Kasumi-1 (cell line): ENCODE data around the gene RGMA.
"Not testable (repeated sequence)": the region's sequence is repeated elsewhere in the genome, so short reads cannot be mapped to it uniquely, and the experiment has no call there.

Experiments used
- DNase-seq, 2 experiments: peaks; one replicate each; lab custom pipeline; 2025; lab: John Stamatoyannopoulos, UW

RGMA gene

DNA sequence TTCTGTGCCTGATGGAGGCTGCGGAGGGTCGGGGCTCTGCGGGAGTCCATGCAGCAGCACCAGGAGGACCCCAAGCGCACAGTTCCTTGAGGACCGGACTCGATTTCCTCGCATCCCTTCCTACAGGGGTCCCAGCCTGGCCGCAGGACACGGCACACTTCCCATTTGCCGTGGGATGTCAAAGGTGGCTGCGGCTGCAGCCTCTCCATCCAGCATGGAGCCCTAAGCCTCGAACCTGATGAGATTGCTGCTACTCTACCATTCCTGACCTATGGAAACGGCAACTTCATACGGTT is 40.6 kb downstream of the RGMA start:
- no peak for DNase-seq

DNA sequence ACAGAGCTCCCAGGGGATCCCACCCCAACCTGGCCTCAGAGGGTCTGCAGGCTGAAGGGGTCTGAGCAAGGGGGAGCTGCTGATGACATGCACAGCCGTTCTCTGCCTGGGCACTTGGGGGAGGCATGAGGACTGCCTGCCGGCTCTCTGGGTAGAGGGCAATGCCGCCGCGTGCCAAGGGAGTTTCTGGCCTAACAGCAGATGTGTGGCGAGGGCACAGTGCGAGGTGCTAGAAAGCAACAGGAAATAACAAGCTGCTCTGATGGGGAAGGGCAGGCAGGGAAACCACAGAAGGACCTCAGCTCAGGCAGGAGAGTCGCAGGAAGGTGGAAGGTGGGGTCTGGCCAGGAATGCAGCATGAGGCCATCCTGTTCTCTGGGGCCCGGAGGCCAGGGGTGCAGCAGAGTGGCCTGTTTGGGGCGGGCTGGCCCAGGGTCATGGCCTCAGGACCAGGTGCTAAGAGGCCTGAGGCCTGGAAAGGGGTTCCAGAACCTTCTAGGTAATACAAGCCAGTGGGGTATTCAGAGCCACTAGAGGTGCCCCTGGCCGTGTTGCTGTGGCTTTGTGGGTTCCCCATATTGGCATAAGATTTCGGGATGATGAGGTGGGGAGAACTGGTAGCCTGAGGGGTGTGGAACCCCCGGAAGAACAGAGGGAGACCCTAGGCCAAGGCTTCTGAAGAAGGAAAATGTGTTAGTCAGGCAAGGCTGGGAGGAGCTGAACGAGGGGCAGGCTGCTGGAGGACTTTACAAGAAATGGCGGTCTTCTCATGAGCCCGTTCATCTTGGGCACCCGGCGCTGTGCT is 41.2 kb downstream of the RGMA start:
- DNase-seq: no peak

DNA sequence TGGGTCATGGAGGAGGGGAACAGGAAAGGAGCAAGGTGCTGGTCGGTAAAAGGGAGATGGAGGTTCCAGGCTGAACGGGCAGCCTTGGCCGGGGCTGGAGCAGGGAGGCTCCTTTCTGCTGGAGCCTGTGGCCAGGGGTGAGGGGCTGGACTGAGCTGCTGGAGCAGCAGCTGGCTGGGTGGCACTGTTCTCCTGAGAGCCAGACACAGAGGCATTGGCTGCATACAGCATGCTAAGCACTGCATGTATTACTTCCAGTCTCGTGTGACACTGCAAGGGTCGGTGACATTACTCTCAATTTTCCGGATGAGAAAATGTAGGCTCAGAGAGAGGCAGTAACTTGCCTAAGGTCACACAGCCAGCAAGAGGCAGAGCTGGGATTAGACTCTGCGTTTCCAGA is 42.3 kb downstream of the RGMA start:
- DNase-seq: no peak

DNA sequence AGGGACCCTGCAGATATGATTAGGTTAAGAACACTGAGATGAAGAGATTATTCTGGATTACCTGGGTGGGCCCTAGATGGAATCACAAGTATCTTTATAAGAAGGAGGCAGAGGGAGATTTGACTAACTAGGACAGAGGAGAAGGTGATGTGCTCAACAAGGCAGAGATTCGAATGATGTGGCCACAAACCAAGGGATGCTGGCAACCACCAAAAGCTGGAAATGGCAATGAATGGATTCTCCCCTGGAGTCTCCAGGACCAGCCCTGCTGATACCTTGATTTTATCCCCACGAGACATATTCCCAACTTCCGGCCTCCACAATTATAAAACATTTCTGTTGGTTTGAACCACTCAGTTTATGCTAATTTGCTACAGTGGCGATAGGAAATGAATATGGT is 42.9 kb downstream of the RGMA start:
- DNase-seq: no peak

DNA sequence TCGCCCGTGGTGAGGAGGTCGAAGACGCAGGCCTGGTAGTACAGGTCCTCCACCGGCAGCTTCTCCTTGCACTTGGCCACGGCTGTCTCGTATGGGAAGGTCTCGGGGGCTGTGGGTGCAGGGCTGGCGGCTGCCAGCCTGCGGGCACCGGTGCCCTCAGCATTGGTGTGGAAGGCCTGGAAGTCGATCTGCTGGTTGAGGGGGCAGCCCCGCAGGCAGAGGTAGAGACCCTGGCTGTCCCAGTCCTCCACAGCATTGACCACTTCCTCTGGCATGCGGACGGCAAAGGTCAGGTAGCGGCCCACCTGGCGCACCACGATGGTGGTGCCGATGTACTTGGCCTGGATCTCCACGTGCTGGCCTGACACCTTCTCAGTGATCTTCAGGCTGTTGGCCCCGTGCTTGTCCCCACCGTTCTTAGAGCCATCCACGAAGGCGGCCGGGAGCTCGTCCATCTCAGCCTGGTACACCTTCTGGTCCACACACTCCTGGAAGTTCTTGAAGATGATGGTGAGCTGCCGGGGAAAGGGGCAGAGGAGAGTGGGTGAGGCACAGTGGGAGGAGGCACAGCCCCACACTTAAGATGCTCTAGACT is 43.7 kb downstream of the RGMA start:
- DNase-seq: no peak

DNA sequence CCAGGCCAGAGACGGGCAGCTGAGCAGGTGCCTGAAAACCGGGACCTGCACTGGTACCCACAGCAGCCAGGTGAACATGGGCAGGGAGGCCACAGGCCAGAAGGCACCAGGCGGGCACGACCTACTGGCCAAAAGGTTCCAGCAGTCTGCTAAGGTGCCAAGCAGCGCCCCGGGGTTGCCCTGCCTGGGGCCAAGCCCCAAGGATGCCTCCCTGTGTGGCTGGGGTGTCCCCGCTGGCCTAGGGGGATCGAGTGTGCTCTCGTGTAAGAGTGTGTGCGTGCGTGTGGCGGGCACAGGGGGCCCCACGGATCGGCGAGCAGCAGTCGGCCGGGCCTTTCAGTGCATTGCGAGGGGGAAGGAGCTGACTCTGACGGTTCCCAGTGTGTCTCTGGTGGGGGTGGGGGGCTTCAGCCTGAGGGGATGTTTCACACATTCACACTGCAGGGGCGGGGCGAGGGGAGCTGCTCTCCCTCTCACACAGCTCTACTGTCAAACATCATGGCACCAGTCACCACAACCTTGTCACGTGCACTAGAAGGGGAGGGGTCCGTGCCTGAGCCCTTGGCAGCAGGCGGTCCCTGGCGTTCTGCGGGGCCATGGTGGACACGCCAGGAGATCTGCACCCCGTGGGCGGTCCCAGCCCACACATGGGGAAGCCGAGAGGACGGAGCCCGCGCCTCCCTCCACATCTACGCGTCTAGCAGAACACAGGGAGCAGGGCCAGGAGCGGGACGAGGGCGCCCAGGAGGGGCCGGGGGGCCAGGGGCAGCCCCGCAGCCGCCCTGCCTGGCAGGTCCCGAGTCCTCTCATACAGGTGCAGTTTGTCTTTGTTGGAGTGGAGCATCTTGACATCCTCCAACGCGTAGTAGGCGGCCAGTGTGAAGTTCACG is 44.5 kb downstream of the RGMA start:
- DNase-seq: no peak

DNA sequence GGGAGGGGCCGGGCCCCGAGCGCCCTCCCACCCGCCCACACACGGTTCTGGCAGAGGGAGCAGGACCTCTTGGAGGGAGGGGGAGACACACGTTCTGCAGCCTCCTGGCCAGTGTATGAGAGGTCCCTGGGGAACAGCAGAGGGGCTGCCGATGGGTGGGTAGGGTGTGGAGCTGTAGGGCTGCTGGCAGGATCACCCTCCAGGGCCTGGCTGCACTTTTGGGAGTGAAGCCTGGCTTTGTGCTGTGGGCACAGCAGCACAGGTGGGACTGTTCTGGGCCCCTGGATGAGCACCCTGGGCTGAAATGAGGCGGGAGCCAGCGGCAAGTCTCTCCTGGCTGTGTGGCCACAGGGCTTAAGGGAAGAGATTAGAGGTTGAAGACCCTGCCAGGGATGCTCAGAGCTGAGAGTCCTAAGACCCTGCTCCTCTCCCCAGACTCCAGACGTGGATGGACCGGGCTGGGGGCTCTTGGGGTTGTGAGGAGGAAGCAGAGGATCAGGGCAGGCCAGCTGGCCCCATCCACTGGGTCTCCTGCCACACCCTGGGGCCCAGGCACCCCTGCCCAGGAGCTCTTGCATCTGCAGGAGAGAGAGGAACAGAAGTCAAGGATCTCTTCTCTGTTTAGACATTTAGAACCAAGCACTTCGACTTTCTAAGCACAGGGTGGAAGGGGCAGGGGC is 45.2 kb downstream of the RGMA start:
- DNase-seq: no peak

DNA sequence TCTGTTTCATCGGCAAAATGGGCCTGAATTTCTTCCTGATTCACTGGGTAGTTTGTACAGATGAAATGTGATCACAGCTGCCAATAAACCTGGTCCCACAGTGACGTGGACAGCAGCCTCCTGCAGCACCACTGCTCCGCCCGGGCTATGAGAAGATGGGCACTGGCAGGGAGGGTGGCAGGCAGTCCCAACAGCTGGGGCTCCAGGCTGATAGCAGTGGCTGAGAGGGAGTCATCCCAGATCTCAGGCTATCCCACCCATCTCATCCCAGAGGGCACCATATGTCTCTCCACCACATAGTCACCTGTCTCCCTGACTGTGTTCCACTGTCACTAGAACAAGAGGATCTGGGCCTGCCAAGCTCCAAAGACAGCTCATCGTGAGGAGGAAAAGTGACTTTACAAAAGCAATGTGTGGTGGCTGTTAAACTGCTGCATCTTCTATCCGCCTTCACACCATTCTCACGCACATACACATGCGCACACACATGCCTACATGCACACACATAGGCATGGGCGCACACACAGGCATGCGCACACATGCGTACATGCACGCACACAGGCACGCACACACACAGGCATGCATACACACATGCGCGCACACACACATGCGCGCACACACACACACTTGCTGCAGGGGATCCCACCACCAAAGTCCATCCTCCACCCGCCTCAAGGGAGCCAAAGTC is 46.2 kb downstream of the RGMA start:
- DNase-seq: no peak

DNA sequence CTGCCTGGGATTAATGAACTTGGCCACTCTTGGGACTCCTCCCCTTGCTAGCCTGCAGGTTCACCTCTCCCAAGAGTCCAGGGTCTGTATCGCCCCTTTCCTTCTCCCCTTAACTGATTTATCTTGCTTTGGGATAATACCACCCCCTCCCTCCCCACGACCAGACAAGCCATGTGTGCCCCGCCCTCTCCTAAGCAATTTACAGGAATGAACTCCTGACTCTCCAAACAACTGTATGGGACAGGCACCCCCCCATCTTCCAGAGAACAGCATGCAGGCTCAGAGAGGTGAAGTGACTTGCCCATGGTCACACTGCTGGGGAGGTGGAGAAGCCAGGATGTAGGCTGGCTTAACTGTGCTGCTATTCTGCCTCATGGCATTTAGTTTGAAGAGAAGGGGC is 46.8 kb downstream of the RGMA start:
- DNase-seq: no peak

DNA sequence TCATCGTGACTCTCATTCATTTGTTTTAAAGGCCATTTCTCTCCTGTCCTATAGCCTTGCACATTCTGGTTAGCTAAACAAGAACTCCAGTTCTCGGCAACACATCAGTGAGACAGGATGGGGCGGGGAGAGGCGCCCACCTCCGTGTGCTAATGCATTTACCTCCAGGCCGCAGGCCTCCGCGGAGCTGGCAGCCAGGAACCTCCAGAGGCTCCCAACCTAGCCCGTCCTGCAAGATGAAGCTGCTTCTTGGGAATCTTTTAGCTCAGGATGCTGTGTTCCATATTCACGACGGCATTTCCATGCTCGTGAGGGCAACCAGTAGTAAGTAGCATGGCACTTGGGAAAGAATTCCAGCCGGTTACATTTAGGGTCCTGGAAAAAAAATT is 47.9 kb downstream of the RGMA start:
- DNase-seq: no peak

DNA sequence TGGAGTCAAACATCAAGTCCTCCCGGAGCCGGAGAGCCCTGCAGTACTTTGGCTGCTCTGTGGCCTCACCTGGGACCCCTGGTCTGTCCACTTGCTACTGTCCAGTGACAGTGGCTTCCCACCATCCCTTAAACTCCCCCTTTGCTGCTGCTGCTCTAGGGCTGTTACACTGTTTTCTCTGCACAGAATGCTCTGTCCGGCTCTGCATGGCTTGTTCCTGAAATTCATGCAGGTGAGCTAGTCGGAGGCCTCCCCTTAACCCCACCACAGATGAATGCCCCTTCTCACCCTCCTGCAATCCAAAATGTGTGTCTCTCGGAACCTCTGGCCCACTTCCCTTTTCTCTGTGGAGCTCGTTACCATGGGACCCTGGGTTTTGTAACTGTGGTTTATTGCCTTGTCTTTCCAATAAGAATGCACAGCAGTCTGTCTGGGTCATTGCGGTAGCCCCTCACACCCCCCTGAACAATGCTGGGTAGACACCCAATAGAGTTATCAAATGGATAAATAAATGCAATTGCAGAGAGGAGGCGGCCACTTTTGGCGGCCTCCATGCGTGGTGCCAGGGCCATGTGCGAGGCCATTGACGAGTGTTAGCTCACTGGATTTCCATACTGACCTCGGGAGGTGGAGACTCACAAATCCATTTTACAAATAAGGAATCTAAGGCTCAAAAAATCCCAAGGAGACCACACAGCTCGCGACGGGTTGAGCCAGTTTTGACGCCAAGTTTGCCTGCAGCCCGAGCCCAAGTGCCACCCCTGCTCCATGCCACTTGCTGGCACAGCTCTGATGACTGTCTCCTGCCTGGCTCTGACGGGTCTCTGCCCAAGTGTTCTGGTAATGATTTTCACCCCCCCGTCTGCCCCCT is 48.5 kb downstream of the RGMA start:
- DNase-seq: peak in 1 of 2 experiments; percentile 5

DNA sequence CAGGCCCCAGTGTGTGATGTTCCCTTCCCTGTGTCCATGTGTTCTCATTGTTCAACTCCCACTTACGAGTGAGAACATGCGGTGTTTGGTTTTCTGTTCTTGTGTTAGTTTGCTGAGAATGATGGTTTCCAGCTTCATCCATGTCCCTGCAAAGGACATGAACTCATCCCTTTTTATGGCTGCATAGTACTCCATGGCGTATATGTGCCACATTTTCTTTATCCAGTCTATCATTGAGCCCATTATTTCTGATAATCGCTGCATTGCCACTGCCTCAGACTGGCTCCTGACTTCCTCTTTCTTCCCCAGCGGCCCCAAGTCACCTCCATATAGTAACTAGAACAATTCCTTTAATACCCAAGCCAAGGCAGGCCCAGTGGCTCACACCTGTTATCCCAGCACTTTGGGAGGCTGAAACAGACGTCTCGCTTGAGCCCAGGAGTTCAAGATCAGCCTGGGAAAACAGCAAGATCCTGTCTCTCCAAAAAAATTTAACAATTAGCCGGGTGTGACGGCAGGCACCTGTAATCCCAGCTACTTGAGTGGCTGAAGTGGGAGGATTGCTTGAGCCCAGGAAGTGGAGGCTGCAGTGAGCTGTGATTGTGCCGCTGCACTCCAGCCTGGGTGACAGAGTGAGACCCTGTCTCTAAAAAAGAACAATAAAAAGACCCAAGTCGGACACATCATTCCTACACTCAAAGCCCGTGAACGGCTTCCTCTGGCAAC is 49.3 kb downstream of the RGMA start:
- DNase-seq: not testable (repeated sequence)

DNA sequence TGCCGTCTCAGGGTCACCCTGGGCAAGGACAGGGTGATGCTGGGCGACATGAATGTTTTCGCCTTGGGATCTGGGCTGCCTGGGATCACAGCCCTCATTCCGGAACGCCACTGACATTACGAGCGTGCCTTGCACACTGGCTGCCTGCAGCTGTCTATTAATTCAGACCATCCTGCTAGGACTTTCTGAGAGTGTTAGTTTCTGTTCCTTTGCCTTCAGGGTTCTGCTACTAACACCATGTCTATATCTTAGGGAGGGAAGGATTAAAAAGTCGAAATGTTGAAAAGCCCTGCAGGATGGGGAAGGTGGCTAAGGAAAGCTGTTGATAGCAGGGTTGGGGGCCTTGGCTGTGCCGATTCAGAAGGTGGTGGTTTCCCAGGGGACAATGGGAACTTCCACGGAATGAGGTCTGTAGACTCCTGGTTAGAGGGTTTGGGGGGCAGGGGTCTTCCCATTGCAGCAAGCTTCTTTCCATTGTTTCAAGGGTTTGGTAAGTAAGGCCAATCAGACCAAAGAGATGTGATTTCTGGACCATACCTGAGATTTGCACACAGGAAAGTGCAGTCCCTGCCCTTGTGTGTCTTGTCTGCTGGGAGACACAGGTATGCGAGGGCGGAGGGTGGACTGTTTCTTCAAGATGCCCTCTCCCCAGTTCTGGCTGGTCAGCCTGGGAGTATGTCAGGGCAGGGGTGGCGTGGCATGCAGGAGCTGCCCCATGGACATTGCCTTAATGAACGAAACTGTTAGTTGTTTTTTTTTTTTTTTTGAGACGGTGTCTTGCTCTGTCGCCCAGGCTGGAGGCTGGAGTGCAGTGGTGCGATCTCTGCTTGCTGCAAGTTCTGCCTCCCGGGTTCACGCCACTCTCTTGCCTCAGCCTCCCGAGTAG is 50.9 kb downstream of the RGMA start:
- DNase-seq: no peak

DNA sequence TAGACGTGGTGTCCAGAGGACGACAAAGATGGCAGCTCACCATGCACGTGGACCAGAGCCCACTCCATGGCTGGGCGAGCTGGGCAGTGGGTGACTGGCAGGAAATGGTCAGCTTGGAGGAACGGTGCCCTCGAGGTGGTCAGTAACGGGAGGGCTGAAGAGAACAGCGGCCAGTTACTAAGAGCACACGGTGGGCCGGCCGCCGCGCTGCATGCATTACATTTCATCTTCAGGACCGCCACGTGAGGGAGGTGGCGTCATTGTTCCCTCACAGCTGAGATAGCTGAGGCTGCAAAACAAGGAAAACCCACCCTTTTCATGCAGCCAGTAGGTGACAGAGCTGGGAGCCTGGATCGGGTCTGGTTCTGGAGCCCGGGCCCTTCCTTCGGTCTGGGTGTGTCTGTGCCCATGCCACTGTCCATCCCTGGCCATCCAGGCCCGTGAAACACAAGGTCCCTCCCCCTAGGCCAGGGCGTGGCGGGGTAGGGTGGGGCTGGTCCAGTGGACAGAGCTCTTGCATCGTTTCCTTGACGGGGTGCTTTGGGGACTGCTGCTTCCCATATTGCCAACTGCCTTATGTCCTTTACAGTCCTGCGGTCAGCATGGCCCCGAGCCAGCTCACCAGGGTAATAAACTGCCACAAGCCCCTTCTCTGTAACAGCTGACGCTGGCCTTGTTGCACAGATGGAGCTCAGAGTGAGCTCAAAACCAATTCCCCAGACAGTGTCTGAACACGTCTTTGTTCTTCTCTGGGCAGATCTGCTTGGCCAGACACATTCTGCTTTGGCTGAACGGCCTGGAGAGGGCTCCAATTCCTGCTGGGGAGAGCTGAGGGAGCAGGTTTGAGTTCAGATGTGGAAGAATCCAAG is 51.8 kb downstream of the RGMA start:
- DNase-seq: no peak

DNA sequence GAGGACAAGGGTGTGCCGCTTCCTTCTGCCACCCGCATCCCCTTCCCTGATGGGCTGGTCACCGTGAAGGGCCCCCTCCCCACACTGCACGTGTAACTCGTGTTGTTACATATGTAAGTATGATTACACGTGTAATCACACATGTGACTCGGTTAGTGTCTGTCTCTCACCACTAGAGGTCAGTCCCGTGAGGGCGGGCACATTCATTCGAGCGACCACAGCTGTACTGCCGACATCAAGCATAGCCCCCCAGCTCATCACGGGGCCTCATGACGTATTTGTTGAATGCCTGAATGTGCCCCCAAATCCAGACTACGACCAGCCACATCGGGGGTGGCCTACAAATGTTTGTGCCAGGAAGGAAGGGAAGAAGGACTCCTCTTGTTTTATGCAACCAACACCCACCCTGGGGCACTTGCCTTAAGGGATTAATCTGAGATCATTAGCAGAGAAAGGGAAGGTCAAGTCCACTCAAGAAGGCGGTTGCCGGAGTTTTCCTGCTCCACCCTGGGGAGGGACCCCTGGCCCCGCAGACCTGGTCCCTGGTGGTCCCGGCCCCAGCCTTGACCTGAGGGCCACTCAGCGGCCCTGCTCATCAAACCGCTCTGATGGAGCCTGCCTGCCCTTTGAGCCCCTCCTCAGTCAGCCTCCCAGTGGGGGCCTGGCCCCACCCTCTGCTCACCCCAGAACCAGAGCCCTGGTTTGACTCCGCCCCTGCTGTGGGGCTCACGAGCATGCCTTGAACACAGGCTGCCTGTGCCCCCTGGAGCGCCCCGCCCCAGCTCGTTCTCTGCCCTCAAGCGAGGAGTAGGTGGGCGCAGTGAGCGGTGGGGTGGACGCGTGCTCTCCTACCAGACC is 52.8 kb downstream of the RGMA start:
- DNase-seq: peak; percentile 62 to 73

DNA sequence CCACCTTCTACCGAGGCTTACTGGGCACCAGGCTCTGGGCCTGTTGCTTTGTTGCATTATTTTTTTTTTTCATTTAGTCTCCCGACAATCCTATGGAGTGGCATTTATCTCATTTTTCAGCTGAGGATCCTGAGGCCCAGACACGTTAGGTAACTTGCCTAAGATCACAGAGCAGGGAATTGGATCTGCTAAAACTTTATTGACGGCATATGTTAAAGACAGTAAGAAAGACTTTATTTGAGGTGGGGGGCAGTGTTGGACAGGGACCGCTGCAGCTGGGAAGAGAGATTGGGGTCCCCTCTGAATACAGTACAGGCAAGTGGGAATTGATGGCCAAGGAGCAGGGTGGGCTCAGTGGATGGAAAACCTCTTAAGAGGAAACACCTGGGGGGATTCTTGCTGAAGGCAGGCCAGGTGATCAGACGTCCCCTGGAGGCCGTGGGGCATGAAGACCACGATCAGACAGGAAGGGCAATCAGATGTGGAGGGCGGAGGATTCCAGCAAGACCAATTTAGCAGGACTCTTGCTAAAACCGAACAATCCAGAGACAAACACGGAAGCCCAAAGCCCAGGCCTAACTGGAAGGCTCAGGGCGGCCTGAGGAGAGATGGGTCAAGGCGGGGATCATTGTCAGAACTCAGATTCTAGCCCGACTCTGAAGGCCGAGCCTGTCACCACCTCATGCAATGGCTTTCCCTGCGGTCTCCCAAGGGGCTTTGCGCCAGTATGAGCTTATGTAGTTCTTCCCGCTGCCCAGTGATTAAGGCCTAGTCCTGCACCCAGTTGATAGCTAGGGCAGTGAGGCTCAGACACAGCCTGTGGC is 53.7 kb downstream of the RGMA start:
- no peak for DNase-seq
